HG02885 (cell line): ENCODE measurements around the gene UBAC1.
A peak's percentile ranks its signal among the peaks of the same experiment; 100 is the strongest.

Source experiments
- ATAC-seq: cut with Tn5 transposase; IDR thresholded peaks from one replicate; pipeline ENCODE4 v1.9.1; 2021; ENCODE audit warnings: mild to moderate bottlenecking; ENCODE audit not compliant: unreplicated experiment, poor library complexity

UBAC1 gene, protein sequence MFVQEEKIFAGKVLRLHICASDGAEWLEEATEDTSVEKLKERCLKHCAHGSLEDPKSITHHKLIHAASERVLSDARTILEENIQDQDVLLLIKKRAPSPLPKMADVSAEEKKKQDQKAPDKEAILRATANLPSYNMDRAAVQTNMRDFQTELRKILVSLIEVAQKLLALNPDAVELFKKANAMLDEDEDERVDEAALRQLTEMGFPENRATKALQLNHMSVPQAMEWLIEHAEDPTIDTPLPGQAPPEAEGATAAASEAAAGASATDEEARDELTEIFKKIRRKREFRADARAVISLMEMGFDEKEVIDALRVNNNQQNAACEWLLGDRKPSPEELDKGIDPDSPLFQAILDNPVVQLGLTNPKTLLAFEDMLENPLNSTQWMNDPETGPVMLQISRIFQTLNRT

GRCh38 chr9:135961277-135961715, at the start of gene UBAC1:
Gene UBAC1 (minus strand): TSS chr9:135961373. CDS start chr9:135961162, 211 bp downstream.
- peak; percentile 92 for ATAC-seq

- no peak for ATAC-seq
These were observed 49.6 kb upstream of the UBAC1 start for GRCh38 chr9:136010615-136011361.

GRCh38 chr9:136010176-136010575, 49.0 kb upstream of the UBAC1 start:
- no peak for ATAC-seq

- no peak for ATAC-seq
These were observed 48.3 kb upstream of the UBAC1 start for GRCh38 chr9:136009516-136009915.

- ATAC-seq: no peak
These were observed 47.5 kb upstream of the UBAC1 start for GRCh38 chr9:136008693-136008997.

- no peak for ATAC-seq
These were observed 46.9 kb upstream of the UBAC1 start for GRCh38 chr9:136007934-136008692.

DNA sequence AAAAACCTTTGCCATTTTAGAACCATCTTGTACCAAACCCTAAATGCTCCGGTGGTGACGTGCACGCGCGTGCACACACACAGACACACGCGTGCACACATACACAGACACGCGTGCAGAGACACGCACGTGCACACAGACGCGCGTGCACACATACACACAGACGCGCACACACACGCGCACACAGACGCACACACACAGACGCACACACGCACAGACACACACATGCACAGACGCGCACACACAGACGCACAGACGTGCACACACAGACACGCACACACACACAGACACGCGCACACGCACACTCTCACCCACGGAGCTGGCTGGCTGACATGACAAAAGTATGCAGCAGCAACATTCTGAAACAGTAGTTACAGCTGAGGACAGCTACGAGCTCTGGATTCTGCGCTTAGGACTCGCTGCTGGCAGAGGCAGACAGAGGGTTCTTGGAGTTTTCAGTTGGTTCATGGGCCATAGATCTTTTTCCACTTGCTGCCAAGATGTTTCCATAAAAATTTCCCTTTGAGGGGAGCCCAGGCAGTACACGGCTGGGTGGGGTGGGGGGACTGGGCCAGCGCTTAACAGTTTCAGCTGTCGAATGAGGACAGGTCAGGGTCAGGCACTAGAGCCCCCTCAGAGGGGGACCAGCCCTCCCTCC, 46.2 kb upstream of the UBAC1 start:
- no peak for ATAC-seq

DNA sequence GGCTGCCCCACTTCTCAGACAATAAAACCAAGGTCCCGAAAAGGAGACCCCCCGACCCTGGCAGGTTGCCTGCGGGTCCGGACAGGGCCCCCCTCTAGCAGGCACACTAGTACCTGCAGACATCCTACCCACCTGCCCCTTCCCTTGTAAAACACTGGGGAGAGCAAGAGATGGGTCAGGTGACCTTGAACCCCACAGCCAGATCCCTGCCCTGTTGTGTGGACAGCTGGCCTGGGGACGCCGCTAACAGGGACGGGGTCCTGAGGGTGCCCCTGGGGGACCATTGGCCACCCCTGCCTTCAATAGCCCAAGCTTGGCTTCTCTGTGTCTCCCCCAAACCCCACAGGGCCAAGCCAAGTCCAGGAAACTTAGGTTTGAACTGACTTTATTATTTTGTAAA, 45.0 kb upstream of the UBAC1 start:
- no peak for ATAC-seq

DNA sequence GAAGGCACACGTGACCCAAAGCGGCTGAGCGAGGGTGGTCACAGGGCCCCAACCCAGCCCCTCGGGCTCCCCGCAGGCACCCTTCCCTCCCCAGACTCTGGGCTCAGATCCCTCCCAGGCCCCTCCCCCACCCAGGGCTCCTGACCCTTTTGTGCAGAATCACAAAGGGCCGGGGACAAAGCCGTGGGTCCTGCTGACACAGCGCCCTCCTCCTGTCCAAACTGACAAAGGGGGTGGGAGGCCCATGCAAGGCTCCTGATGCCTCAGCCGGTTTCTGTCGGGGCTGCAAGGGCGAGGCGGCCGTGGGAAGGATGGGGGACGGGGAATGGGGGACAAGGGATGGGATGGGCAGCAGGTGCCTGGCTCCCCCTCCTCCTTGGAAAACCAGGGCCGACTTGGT, 43.5 kb upstream of the UBAC1 start:
- ATAC-seq: no peak

DNA sequence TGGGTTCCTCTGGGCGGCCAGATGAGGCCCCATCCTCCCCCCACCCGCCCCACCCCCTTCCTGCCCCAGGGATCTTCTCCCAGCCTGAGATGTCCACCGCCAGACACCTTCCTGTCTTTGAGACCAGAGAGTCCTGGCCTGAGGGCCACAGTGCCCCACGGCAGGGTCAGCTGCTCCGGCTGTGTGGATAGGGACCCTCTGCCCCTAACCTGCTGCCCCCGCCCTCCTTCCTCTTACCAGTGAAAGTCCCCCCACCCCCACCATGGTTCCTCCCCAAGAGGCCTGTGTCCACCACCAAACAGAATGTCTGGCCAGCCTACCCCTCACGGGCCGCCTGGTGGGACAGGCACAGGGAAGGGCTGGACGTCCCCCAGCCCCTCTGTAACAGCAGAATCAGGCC, 43.0 kb upstream of the UBAC1 start:
- ATAC-seq: no peak

DNA sequence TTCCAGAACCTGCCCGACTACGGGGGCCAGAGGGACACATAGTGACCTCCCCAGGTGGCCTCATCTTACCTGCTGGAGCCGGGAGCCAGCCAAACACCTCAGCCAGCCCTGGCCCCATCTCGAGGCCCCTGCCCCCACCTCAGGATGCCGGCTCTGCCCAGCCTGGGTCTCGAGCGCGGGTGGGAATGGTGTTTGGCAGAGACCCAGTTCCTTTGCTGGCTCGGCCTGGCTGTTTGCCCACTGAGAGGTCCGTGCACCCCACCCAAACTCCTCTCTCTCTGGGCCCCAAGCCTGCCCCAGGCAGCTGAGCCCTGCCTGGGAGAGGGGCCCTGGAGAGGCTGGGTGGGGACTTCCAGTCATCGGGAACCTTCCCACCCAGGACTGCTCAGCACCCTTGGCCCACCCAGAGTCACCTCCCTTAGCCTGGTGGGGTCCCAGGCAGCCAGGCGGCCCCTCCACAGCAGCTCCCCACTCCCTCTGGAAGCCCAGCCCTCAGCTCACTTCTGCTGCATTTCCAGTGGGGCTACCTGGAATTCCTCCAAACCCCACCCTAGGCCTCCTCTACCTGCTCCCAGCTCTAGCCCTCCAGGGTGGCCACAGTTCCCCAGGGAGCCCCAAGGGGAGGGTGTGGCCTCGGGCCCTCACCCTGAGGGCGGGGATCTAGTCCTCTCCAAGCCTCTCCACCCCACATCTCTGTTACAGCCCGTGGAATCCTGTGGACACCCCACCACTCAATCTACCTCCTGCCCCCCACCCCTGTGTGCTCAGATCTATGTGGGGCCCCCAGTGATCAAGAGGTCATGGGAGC, 42.4 kb upstream of the UBAC1 start:
- ATAC-seq: no peak

- ATAC-seq: no peak
These were observed 41.7 kb upstream of the UBAC1 start for GRCh38 chr9:136002881-136003280.

- no peak for ATAC-seq
These were observed 41.0 kb upstream of the UBAC1 start for GRCh38 chr9:136002215-136002614.

- no peak for ATAC-seq
These were observed 40.1 kb upstream of the UBAC1 start for GRCh38 chr9:136001231-136001630.

DNA sequence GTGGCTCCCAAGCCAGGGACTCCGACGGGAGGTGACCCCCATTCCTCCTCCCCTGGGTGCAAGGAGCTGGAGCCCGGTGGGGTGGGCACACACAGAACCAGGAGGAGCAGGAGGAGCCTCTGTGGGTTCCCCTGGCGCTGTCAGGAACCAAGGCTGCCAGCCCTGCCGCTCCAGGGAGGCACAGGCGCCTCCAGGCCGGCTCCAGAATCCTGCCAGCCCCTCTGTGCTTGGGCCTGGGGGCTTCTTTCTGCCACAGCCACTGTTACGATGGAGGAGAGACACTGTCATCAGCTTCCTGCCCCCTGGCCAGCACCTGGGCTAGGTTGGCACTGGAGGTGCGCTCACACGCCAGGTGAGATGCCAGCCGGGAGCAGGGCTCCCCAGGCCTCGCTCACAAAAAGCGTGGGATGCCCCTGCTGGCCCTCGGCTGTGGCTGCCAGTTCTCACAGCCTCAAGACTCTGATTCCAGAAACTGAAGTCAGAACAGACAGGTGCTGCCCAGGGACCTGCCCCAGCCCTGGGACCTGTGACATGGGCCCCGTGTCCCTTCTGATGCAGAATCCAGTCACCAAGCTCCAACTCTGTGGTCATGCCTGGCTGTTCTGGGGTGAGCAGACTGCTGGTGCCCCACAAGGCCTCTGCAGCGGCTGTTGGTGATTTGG, 37.4 kb upstream of the UBAC1 start:
- ATAC-seq: no peak

DNA sequence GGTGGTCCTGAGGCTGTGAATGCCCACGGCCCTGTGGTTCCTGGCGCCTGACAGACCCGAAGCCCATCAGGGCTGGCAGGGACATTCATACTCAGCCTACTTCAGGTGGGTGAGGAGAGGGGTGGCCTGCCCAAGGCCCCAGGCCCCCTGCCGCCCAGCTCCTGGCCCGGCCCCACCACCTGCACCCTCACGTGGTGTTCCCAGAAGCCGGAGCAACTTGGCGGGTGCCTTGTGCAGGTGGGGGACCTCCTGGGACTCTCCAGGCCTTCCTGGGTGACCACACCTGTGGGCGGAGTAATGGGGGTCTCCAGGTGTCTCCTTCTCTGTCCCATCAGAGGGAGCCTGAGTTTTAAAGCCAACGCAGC, 36.8 kb upstream of the UBAC1 start:
- no peak for ATAC-seq

- ATAC-seq: no peak
These were observed 36.2 kb upstream of the UBAC1 start for GRCh38 chr9:135997090-135998015.

- ATAC-seq: no peak
These were observed 34.6 kb upstream of the UBAC1 start for GRCh38 chr9:135995816-135996215.
